Ovary (tissue), 3 donors: Measurements from ENCODE around the gene KRT35.

ENCODE experiments used
- CTCF ChIP-seq, 3 donors: fragments of 450-650 bp in 2 of 3; fragments of 200-600 bp in 1 of 3; IDR thresholded peaks; one replicate each; pipeline versions ENCODE4 v1.5.1 to v1.8.0; 2016 to 2022; ENCODE audit warnings: antibody characterized with exemption in 3 of 3, mild to moderate bottlenecking in 1 of 3
- POLR2A ChIP-seq: fragments of 450-650 bp; IDR thresholded peaks from one replicate; pipeline ENCODE4 v1.6.1; 2017; ENCODE audit warnings: antibody characterized with exemption, mild to moderate bottlenecking, moderate library complexity
- donor health status: DM: no; HTN: no; CAD: no.

DNA sequence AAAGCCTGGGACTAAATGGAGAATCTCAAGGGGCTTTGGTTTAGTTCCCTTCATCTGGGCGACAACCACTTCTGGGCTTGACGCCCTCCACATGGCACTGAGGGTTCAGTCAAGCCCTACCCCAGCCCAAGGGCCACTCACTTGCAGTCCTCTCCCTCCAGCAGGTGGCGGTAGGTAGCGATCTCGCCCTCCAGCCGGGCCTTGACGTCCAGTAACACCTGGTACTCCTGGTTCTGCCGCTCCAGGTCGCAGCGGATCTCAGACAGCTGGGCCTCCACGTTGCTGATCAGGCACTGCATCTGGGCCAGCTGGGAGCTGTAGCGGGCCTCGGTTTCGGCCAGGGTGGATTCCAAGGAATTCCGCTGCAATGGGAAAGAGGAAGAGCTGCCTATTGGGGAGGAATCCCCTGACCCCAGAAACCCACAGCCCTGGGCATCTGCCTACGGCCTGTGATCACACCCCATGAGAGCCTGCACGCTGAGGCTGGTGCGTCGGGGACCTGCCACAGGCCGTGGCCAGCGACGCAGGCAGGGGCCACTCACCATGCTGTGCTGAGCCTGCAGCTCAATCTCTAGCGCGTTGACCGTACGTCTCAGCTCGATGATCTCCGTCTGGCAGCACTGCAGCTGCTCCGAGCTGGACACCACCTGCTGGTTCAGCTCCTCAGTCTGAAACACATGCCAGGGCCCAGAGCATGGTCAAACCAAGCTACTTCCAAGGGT, 6.0 kb upstream of the KRT35 start:
- TF ChIP-seq POLR2A (no peak), CTCF (IDR thresholded peaks at IDR 0.05) (no peak)
